ENCODE measurements around the gene CASS4. TPM values are rescaled to one million over a fixed set of nuclear protein-coding genes. Genes with fewer than 3 reads are reported as not detected.
"Not testable (repeated sequence)": the region's sequence is repeated elsewhere in the genome, so short reads cannot be mapped to it uniquely, and the experiment has no call there.

CASS4 gene, protein sequence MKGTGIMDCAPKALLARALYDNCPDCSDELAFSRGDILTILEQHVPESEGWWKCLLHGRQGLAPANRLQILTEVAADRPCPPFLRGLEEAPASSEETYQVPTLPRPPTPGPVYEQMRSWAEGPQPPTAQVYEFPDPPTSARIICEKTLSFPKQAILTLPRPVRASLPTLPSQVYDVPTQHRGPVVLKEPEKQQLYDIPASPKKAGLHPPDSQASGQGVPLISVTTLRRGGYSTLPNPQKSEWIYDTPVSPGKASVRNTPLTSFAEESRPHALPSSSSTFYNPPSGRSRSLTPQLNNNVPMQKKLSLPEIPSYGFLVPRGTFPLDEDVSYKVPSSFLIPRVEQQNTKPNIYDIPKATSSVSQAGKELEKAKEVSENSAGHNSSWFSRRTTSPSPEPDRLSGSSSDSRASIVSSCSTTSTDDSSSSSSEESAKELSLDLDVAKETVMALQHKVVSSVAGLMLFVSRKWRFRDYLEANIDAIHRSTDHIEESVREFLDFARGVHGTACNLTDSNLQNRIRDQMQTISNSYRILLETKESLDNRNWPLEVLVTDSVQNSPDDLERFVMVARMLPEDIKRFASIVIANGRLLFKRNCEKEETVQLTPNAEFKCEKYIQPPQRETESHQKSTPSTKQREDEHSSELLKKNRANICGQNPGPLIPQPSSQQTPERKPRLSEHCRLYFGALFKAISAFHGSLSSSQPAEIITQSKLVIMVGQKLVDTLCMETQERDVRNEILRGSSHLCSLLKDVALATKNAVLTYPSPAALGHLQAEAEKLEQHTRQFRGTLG
- 6.9 TPM for polyA plus RNA-seq (ENCODE audit: insufficient read length)

DNA sequence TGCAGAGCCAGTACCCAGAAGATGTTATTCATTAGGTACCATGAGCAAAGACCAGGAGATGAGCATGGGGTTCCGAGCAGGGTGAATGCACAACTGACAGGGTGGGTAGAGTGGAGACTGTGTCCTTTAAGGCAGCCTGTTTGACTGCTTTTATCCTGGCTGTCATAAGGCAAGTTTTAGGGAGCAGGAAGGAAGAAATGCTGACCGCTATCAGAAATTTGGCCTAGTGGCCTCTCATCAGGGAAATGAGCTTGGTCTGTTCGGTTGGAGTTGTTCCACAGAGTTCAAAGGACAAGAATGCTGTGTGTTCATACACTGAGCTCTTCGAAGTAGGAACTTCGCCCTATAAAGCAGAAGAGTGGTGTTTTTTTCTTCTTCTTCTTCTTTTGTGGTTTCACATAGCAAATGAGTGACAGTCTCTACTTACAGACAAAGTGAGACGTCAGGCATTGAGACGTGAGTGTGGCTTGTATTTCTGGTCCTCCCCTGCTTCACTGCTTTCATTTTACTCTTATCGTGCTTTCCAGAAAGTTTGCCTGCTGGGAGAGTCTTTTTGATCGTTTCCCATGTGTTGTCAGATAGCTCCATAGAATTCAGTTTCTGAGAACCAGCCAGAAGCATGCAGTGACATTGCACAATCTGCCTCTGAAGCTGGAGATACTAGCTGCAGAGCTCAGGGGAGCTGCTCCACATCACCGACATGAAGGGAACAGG lies at the start of gene CASS4:
Gene CASS4, plus strand, starts transcription at position 502 of the 714 bp plus-strand sequence. Its CDS starts 199 bp downstream, at position 701.
- no peak for DNase-seq

DNA sequence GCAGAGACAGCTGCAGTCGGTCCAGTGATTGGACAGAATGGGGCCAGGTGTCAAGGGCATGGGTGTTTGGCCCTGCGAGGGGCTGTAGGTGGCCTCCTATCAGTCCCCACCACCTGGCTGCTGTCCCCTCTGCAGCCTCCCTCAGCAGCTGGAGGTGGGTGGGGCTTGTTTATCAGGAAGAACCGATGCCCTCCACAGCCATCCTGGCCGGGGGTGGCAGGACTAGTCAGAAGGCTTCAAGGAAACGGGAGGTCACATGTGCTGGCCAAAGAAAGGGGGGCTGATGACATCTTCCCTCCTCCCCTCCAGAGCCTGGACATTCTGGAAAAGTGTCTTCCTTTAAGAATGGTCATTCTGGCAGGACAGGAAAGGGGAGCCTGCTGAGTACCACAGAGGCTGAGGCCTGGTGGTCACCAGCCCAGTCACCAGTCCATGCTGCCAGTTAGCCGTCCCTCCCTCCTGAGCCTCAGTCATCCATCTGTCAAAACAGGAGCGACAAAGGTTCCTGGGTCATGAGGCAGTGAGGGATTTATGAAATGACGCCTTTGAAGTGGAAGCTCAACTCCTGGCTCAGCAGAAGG lies 49.1 kb upstream of the CASS4 start:
- no peak for DNase-seq

DNA sequence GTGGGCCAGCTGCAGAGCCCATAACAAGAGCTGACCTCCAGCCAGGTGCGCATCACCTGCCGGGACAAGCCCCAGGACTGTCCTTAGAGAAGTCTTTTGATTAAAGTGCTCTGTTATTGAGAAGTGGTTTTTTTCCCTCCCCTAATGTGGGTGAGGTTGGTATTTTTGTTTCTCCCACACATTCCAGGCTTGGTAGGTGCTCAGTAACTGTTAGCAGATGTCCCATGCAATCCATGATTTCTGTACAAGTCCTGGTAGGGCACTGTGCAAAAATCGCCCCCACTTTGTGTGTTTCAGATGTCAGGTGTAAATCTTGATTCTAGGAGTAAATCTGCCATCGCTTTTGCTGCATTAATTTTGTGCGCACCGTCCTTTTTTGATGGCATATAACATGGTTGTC lies 48.6 kb upstream of the CASS4 start:
- DNase-seq = no peak

DNA sequence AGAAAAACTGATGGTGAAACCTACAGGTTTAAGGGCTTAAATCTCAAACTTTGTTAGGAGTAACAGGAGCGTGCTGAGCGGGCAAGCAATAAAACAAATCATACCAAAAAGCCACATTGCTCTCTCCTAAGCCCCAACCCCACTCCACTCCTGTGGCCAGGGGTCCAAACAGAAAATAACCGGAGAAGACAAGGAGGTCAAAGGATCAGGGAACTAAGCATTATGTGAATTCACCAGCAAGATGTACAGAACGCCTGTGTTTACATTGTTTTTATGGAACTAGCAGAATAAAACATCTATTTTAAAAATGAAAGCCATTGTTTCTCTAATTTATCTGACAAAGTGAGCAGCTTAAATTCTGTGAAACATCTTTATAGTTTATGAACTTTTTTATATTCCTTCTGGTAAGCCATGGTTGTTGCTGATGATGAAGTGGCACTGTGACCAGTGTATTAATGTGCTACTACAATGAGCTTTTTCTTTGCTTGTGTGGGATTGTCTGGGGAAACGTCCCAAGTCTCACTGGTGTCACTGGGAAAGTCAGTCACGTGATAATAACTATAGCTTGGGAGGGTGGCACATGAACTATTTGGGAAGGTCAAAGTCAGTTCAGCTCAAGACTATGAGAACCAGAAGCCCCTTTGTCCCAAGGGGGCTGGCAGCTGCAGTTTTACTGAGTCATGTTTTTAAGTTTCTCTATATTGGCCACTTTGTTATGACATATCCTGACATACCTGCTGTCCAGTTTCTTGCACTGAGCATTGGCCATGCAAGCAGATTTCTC lies 43.5 kb upstream of the CASS4 start:
- DNase-seq = no peak

DNA sequence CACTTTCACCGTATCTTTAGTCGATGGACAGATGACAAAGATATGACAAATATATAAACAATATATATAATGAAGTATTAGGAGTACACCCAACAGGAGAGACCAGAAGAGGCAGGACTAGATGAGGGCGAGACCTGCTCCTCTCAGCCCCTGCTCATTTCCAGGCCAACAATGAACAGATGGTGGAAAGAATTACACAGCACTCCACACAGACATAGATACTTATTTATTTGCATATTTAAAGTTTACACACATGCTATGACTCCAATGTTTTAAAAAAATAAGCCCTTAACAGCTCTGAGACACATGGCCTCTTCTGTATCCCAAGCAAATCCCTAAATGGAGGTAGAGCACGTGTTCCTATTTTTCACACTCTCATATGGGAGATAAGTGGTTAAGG lies 42.9 kb upstream of the CASS4 start:
- no peak for DNase-seq

DNA sequence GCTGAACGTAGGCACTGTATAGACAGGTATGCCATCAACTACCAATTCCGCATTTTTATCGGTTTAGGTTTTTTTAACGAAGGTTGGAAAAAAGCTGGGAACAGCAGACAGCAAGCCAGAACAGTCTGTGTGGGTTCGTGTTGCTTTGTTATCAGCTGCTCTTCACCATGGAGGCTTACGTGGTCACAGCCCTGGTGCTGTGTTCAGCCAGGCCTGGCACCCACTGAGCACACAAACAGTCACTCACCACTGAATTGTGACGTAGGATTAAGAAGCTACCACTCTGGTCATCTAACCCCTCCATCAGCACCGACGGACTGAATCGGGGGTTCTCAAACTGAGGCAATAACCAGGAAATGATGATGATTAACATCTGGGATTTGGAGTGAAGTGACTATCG lies 40.1 kb upstream of the CASS4 start:
- no peak for DNase-seq

DNA sequence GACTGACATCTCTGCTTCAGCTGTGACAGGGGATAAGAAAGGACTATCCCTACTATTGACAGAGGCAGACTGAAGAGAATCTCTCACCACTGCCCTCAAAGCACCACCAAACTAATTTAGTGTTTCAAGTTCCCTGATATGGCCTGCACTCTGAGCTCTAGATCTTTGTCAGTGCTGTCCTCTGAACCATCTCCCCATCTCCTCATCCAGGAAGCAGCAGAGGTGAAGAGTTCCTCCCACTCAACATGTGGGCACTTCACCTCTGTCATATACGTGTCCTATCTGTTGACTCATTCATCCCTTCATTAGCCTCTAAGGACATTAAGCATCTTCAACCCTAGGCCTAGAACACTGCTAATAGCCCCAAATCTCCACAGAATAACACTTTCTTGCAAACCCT lies 39.2 kb upstream of the CASS4 start:
- no peak for DNase-seq

DNA sequence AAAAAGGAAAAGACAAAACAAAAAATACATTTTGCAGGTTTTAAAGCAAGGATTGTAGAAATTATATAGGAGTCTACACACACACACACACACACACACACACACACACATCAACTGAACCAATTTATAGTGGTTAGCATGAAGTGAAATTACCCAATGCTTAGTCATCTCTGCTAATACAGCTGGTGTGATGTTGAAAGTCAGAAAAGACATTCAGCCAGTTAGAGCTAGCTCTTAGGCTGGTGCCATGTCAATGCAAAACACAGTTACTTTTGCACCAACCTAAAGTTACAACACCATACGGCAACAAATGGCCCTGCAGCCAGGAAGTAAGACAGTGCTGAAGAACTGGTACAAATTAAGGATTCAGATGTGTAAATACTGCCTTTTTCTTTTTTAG lies 38.1 kb upstream of the CASS4 start:
- no peak for DNase-seq

DNA sequence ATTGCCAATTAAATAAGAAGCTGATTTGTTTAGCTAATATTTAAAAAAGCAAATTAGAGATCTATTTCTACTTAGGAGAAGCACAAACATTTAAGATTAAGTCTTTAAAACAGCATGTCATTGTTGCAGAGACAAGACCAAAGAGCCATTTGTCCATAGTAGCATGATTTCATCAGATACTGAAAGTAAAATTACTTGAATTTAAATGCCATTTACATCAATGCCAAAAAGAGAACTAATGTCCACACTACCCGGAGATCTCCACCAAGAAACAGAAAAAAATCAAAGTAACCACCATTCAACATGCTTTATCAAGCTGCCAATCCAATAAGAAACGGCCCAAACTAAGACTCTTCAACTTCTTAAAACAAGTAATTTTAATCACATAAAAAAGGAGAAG lies 35.7 kb upstream of the CASS4 start:
- no peak for DNase-seq

DNA sequence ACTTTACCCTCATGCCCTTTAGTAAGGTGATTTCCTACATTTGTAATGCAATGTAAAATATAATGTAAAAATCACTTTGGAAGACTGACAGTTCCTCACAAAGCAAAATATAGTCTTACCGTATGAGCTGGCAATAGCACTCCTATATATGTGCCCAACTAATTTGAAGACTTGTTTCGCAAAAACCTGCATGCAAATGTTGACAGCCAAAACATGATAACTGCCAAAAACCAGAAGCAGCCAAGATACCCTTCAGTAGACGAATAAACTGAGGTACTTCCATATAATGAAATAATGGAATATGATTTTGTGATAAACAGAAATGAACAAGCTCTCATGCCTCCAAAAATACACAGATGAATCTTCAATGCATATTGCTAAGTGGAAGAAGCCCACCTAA lies 33.7 kb upstream of the CASS4 start:
- DNase-seq = no peak

DNA sequence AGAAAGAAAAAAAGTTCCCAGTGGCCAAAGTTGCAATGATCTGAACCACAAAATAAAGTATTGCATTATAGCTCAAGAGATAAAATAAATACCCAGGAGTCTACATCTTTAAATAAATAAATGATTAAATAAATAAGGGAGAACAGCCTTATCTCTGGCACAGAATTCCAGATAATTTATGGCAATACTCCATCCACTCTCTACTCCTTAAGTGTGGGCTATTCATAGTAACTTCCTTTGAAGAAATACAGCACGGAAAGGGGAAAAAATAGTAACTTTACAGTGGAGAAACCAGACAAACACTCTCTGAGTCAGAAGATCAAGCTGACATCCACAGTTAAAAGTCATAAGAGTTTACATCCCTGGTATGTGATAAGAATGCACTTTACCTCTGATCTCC lies 31.7 kb upstream of the CASS4 start:
- DNase-seq = no peak

DNA sequence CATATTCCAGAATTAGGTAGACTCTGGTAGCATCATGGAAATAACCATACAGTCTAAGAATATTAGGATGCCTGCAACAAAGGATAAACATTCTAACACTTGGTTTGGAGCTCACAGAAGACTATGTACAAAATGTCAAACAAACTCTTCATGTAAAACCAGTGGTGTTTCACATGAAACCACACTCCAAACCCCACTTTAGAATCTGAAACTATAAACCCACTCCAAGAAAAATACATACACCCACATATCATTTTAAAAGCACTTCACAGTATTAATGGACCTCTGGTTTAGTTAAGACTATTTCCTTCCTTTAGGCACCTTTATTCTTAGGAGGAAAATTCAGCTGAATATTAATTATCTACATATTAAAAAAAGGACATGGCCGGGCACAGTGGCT lies 30.6 kb upstream of the CASS4 start:
- no peak for DNase-seq

DNA sequence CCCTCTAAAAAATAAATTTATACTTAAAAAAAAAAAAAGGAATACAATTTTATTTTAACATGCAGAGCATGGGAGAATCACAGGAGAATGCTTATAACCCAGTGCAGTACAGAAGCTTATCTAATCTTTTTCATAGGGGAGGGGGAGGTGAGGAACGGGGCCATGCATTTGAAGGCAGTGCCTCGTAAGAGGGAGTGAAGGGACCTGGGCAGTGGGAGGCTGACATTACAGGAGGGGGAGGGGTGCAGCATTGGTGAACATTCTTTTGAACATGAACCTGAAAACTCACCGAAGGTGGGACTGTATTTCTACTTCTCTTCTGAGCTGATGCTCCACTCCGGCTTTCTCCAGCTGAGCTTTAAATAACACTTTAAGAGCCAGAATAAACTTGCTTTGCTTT lies 29.4 kb upstream of the CASS4 start:
- no peak for DNase-seq

DNA sequence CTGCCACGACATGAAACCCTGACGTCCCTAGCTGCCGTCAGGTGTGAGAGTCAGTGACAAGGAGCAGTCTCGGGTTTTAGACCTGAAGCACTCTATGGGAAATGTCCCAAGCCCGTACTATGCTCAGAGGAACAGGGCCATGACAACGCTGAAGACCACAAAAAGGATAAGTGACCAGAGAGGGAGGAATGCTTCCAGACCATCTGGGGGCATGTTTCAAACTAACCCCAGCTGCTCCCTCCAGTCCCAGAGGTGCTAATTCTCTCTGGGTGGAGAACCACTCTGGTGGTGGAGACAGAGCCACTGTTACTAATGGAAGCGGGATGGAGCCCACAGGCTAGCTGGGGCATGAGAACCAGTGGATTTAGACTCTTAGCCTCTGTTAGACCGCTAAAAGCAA lies 28.7 kb upstream of the CASS4 start:
- no peak for DNase-seq

DNA sequence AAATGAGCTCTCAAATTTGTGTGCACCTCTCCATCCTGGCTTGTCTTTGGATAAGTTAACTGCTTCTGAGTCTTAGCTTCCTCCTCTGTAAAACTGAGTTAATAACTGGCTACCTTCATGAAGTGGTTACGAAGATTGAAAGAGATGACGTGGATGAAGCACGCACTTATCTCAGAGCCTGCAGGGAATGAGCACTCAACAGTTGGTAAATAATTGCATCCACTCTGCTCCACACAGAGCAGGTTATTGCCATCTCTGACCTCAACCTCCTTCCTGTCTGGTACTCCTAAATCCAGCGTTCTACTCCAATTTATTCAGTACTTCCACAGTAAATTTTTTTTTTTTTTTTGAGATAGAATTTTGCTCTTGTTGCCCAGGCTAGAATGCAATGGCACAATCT lies 26.9 kb upstream of the CASS4 start:
- no peak for DNase-seq

DNA sequence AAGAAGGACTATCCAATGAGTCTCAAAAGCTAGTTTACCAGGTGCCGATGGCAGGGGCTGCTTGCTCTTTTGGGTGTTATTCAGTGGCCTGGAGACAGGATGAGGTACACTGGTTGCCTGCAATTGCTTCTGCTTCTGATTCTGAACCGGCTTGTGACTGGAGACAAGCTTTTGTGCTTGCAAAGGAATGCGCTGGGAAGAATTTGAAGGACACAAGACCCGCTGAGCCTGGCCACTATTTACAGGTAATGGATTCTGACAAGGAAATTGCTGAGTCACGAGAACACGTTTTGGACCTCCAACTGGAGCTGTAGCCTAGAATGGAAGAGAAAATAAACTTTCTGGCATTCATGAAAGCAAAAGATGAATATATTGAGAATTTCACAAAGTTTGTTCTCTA lies 25.8 kb upstream of the CASS4 start:
- DNase-seq = no peak

DNA sequence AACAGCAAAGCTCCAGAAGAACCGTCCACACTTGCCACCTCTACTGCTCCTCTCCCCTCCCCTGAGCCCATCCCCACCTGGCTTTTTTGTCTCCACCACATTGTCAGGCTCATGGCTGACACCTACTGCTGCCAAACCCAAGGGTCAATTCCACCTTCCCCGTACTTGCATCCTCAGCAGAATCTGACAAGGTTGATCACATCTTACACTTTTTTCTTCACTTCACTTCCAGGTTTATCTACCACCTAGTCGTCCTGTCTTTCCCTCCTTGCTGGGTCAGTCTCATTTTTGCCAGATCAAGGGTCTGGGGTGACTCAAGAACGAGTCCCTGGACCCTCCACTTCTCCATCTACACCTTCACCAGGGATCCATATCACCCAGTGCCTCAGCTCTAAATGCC lies 23.2 kb upstream of the CASS4 start:
- no peak for DNase-seq

DNA sequence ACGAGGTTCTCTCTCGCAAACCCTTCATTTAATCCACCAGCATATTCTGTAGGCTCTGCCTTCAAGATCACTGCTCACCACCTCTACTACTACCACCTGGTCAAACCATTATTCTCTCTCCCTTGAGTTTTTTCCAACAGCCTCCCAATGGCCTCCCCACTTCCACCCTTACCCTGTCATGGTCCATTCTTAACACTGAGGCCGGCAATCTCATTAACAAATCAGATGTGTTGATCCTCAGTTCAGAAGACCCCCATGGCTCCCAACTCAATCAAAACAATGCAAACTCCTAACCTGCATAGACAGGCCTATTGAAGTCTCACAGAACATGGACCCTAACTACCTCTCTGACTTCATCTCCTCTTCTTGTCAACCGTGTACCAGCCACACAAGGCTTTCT lies 22.3 kb upstream of the CASS4 start:
- DNase-seq = no peak

DNA sequence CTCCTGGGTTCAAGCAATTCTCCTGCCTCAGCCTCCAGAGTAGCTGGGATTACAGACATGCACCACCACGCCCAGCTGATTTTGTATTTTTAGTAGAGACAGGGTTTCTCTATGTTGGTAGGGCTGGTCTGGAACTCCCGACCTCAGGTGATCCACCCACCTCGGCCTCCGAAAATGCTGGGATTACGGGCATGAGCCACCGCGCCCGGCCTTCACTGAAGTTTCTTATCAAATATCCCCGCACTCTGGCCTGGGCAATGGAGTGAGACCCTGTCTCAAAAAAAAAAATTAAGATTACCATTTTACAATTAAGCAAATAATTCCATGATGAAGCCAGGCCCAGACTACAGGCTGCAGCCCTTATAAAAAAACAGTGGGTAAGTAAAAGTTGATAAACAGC lies 21.7 kb upstream of the CASS4 start:
- not testable (repeated sequence) for DNase-seq

DNA sequence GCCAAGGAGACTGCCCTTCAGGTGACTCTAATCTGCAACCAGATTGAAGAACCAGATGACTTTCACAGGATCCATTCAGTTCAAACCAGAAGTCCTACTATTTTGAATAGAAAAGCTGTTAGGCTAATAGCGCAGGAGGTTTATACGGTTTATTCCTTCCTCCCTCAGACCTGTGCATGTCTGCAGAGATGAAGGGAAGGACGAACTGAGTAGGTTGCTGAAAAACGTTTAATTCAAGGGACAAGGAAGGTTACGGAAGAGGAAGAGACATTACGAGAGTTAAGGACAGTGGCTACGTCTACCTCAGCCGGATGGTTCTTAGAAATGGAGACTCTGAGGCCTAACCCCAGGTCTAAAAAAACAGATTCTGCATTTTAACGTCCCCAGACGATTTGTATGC lies 21.0 kb upstream of the CASS4 start:
- DNase-seq = no peak

DNA sequence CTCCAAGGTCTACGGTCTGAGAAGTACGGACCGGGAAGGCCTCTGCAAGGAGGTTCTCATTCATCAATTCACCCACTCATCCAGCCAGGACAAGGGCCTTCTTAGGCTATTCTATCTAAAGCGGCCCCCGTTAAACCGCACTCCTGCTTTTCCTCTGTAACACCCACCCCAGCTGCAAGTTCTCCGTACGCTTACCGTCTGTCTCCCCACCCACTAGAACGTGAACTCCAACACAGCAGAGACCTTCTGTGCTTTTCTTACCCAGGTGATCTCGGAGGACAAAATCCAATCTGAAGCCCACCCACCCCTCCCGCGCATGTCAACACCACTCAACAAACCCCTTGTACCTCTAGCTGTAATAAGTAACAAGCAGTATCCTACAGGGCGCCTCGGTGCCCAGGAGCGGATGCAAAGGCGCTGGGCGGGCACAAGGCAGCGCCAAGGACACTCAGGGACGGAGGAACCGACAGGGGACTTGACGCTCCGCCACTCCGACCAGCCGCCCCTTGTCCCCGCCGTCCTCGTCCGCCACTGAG lies 20.4 kb upstream of the CASS4 start:
- no peak for DNase-seq

Measured in hindlimb muscle (tissue), 1 donor.